ENCODE results near the gene OBP2A. TPM values are rescaled to one million over a fixed set of nuclear protein-coding genes. Genes with fewer than 3 reads are reported as not detected.

The OBP2A gene
- total RNA-seq, 1 experiment from 2014 or later = not detected

GRCh38 chr9:135502873-135503321, 43.0 kb upstream of the OBP2A start:
- no peak for ATAC-seq
- TF ChIP-seq PRRX2 (CRISPR knock-in tag; IDR thresholded peaks at IDR 0.05) (no peak), NR3C1 (CRISPR knock-in tag; conservative IDR thresholded peaks at IDR 0.05; ENCODE audit: low read depth) (no peak), ZNF671 (CRISPR knock-in tag; IDR thresholded peaks at IDR 0.05) (no peak), CREB1 (CRISPR knock-in tag; IDR thresholded peaks at IDR 0.05) (no peak), ZNF416 (CRISPR knock-in tag; IDR thresholded peaks at IDR 0.05) (no peak), MYBL2 (CRISPR knock-in tag; IDR thresholded peaks at IDR 0.05) (no peak), PREB (CRISPR knock-in tag; IDR thresholded peaks at IDR 0.05; ENCODE audit: borderline replicate concordance) (no peak), GABPB1 (CRISPR knock-in tag; IDR thresholded peaks at IDR 0.05) (no peak), ATF1 (CRISPR knock-in tag; IDR thresholded peaks at IDR 0.05) (no peak)
- TF ChIP-seq, protein P1, sequence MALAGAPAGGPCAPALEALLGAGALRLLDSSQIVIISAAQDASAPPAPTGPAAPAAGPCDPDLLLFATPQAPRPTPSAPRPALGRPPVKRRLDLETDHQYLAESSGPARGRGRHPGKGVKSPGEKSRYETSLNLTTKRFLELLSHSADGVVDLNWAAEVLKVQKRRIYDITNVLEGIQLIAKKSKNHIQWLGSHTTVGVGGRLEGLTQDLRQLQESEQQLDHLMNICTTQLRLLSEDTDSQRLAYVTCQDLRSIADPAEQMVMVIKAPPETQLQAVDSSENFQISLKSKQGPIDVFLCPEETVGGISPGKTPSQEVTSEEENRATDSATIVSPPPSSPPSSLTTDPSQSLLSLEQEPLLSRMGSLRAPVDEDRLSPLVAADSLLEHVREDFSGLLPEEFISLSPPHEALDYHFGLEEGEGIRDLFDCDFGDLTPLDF (CRISPR knock-in tag; IDR thresholded peaks at IDR 0.05) = no peak

GRCh38 chr9:135503371-135504261, 42.3 kb upstream of the OBP2A start:
- ATAC-seq = no peak
- POLR2A ChIA-PET = no interaction called here

More at GRCh38 chr9:135502873-135503321, 43.0 kb upstream of the OBP2A start:
- H3K36me3 Mint-ChIP-seq = peaks cover 21% of the 10 kb centered on the region
- no peak for DNase-seq (ENCODE audit: low spot score)
- peaks cover 13% of the 10 kb centered on the region for H3K4me1 Mint-ChIP-seq
- POLR2A ChIA-PET = no interaction called here
- no peaks in the 10 kb centered on the region for H3K27me3 Mint-ChIP-seq (ENCODE audit: low read depth)
- H3K9me3 Mint-ChIP-seq = no peaks in the 10 kb centered on the region
- CTCF ChIA-PET = no interaction called here
- H3K4me3 Mint-ChIP-seq = peak overlapping the region; percentile 80; the same call in 1 of the 2 replicates
- H3K27ac Mint-ChIP-seq = peak overlapping the region; percentile 36; the same call in 1 of the 2 replicates

More at GRCh38 chr9:135503371-135504261, 42.3 kb upstream of the OBP2A start:
- peaks cover 21% of the 10 kb centered on the region for H3K36me3 Mint-ChIP-seq
- H3K27me3 Mint-ChIP-seq (ENCODE audit: low read depth) = no peaks in the 10 kb centered on the region
- H3K27ac Mint-ChIP-seq = no peak overlapping the region
- no peak for DNase-seq (ENCODE audit: low spot score)
- no peak overlapping the region for H3K4me3 Mint-ChIP-seq
- H3K9me3 Mint-ChIP-seq = no peaks in the 10 kb centered on the region
- TF ChIP-seq FOXP4 (CRISPR knock-in tag; IDR thresholded peaks at IDR 0.05) = no peak
- TF ChIP-seq JAZF1 (CRISPR knock-in tag; IDR thresholded peaks at IDR 0.05) = no peak
- no peak for TF ChIP-seq ZNF532 (CRISPR knock-in tag; IDR thresholded peaks at IDR 0.05; ENCODE audit: borderline replicate concordance)
- TF ChIP-seq ZNF512 (CRISPR knock-in tag; IDR thresholded peaks at IDR 0.05; ENCODE audit: borderline replicate concordance) = no peak
- no peak for TF ChIP-seq EMX1 (CRISPR knock-in tag; IDR thresholded peaks at IDR 0.05)
- no peak for TF ChIP-seq E2F5 (CRISPR knock-in tag; IDR thresholded peaks at IDR 0.05)
- TF ChIP-seq GRHL2 (CRISPR knock-in tag; IDR thresholded peaks at IDR 0.05; ENCODE audit: insufficient replicate concordance, severe bottlenecking) = no peak
- TF ChIP-seq, protein P2, sequence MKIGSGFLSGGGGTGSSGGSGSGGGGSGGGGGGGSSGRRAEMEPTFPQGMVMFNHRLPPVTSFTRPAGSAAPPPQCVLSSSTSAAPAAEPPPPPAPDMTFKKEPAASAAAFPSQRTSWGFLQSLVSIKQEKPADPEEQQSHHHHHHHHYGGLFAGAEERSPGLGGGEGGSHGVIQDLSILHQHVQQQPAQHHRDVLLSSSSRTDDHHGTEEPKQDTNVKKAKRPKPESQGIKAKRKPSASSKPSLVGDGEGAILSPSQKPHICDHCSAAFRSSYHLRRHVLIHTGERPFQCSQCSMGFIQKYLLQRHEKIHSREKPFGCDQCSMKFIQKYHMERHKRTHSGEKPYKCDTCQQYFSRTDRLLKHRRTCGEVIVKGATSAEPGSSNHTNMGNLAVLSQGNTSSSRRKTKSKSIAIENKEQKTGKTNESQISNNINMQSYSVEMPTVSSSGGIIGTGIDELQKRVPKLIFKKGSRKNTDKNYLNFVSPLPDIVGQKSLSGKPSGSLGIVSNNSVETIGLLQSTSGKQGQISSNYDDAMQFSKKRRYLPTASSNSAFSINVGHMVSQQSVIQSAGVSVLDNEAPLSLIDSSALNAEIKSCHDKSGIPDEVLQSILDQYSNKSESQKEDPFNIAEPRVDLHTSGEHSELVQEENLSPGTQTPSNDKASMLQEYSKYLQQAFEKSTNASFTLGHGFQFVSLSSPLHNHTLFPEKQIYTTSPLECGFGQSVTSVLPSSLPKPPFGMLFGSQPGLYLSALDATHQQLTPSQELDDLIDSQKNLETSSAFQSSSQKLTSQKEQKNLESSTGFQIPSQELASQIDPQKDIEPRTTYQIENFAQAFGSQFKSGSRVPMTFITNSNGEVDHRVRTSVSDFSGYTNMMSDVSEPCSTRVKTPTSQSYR (CRISPR knock-in tag; IDR thresholded peaks at IDR 0.05) = no peak
- H3K4me1 Mint-ChIP-seq = peaks cover 13% of the 10 kb centered on the region
- CTCF ChIA-PET = interaction anchor here (0.8 to 3.7 kb wide), 8 partner anchors 11 to 112 kb away, joined by 3 to 42 read pairs (median 5); no protein-coding TSS in a partner anchor

Data from WTC11 (cell line).